Endometrial microvascular endothelial cells (primary cell): ENCODE results near the gene PATJ. TPM values are rescaled to one million over a fixed set of nuclear protein-coding genes. Genes with fewer than 3 reads are reported as not detected.
"Not testable (repeated sequence)": the region's sequence is repeated elsewhere in the genome, so short reads cannot be mapped to it uniquely, and the experiment has no call there.

ENCODE experiments used
- in situ Hi-C: cut with HindIII; loops from 2 replicates; pipeline ENCODE4 v1.10.0; 2017; ENCODE audit warnings: low sequenced_read_pairs, low pct_unique_long_range_greater_than_20kb; ENCODE audit errors: inconsistent ontology term
- total RNA-seq: library from RNA; depleted of rRNA; stranded (reverse); fragments of >200 nt; gene quantifications from one replicate; pipeline ENCODE4 v1.2.3, GENCODE V29; 2015; ENCODE audit errors: inconsistent ontology term

PATJ gene
- total RNA-seq, 1 donor from 2014 or later, result 3.7 TPM

DNA sequence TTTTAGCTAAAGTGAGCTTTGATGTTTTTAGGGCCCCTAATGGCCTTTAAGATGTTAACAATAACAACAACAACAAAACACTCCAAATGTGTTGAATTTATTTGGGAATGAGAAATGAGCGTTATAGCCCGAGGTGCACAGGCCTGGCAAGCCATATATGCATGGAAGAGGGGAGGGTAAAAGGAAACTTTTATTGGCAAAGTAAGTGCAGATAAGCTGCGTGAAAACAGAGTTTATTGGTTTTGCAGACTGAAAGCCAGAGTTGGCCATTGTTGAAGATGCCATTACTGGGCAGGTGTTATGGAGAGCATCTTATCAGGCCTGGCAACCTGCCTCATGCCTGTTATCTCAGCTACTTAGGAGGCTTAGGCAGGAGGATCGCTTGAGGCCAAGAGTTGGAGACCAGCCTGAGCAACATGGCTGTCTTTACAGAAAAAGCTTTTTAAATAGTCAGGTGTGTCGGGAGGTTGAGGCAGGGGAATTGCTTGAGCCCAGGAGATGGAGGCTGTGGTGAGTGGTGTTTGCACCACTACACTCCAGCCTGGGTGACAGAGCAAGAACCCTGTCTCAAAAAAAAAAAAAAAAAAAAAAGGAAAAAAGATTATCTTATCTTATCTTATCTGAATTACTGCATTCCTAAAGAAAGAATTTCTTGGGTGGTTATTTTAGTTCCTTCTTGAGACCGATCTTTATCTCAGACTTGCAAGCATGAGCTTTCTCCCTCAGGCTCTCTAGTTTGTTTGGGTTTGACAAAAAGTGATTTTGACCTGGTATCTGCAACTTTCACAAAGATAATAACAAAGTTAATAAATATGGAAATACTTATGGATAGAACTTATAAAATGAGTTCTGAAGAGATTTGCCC is 1.7 kb downstream of the PATJ start:
- in situ Hi-C loops, result no loop called here

DNA sequence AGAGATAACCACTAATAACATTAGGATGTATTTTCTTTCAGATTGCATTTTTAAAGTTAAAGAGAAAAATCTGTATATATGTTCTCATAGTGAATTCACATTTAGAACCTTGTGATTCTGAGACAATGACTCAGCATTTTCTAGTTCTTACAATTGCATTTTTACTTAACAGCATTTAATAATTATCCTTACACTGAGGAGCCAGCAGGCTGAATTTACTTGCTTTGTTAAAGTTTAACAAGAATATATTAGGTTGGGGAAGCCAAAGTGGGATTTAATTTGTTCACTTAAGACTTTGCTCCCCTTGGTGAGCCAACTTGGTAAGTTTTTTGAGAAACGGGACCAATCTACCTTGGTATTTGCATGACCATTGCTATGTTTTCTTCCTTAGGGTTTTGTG is 4.5 kb downstream of the PATJ start:
- in situ Hi-C loops, result no loop called here

DNA sequence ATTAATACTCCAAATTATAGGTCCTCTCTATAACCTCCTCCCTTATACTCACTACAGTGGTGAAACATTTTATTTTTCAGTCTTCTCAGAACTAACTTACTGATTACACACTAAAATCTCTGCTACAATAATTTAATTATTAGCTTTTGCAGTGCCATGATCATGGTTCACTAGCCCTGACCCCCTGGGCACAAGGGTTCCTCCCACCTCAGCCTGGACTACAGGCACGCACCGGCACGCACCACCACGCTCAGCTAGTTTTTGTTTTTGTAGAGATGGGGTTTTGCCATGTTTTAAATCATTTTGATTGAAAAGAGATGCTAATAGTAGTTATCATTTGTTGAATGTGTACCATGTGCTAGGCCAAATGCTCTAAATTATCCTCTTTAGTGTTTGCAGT is 6.3 kb downstream of the PATJ start:
- in situ Hi-C loops, result no loop called here

DNA sequence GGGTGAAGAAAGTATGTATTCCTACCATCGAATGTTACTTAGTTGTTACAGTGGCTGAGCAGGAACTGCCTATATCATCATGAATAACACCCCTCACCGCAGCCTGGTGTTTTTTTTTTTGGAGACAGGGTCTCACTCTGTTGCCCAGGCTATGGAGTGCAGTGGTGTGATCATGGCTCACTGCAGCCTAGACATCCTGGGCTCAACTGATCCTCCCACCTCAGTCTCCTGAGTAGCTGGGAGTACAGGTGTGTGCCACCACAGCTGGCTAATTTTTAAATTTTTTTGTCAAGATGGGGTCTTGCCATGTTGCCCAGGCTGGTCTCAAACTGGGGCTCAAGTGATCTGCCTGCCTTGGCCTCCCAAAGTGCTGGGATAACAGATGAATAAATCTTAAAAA is 7.3 kb downstream of the PATJ start:
- in situ Hi-C loops, result no loop called here

DNA sequence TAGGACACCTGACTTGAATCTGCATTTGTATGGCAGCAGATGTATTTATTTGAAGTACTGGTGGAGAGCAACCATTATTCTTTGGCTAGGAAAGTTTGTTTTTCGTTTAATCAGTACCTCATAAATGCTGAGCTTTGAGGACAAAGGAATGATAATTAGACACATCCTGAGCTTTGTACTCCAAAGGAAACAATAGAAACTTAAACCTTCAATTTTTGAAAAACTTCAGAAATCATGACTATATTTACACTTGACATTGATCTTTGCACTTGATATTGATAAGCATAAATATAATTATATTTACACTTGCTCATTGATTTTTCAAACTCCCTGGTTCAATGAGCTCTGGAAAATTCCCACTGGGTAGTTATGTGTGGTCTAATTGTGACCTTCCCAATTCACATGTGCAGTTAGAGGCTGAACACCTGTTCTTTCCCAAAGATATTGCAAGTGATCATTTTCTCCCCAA is 10.7 kb downstream of the PATJ start:
- in situ Hi-C loops, result no loop called here

DNA sequence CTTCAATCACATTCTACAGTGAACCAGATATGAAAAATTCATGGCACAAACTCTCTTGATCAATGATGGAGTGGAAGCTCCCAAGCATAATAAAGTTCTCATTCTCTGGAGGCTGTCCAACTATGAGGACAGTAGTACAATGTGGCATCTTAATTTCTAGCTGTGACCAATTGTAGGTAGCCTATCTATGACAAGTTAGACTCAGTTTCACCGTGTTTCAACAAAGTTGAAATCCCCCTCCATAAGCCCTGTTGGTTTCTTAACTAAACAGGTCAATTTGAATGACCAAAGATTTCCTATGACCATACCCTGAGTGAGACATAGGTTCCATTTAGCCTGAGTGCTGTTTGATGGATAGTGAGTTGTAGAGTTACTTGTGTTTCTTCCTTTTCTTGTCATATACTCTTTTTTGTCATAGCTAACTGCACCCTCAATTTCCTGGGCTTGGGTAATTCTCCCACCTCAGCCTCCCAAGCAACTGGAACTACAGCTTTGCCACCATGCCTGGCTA is 11.8 kb downstream of the PATJ start:
- in situ Hi-C loops, result no loop called here

DNA sequence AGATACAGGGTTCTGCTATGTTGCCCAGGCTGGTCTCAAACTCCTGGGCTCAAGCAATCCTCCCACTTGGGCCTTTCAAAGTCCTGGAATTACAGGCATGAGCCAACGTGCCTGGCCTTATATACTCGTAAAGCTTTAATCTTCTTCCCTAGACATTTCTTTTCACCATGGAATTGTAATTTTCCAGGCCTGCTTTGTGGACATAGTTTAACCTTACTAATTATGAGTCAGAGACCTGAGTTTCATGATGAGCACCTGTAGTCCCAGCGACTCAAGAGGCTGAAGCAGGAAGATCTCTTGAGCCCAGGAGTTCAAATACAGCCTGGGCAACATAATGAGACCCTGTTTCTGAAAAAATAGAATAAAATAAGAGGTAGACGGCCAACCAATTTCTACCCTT is 12.3 kb downstream of the PATJ start:
- in situ Hi-C loops, result no loop called here

DNA sequence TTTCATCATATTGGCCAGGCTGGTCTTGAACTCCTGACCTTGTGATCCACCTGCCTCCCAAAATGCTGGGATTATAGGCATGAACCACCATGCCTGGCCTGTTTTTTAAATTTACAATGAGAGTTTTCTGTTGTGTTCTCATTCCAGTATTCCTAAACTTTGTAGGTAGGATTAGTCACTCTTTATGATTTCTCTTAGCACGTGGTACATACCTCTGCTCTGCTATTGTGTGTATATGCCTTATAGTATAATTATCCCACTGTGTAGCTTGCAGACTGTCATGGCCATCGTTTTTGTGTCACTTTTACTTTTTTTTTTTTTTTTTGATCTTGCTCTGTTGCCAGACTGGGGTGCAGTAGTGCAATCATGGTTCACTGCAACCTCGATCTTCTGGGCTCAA is 14.5 kb downstream of the PATJ start:
- in situ Hi-C loops, result no loop called here

DNA sequence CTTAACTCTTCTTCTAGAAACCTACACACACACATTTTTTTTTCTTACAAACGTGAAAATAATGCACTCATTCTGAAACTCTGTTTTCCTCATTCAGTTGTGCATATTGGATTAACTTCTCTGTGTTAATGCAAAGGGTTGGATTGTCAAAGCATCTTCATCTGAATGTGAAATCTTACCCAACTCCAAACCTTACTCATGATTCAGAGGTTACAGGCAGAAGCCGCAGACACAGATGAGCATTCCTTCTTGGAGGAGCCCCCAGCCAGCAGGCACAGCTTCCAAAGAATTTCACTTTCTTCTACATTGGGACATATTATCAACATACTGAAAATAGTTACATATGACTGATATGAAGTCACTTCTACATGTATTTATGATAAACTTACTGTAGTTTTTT is 15.7 kb downstream of the PATJ start:
- in situ Hi-C loops, result no loop called here

DNA sequence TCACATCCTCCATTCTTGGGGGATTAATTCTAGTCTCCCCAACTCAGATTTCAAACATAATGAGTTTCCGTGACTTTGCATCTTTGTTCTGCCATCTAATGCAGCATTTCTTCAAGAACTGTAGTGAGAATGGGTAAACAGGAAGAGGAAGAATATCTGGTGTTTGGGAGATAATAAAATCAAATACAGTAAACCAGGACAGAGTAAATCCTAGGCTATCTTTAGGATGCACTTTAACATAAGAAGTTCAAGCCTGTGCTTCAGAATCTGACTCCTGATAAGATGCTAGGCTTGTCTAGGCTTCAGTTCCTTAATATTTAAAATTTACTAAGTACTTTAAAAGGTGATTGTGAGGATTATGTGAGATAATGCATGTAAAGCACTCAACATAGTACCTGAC is 27.9 kb downstream of the PATJ start:
- in situ Hi-C loops, result no loop called here

DNA sequence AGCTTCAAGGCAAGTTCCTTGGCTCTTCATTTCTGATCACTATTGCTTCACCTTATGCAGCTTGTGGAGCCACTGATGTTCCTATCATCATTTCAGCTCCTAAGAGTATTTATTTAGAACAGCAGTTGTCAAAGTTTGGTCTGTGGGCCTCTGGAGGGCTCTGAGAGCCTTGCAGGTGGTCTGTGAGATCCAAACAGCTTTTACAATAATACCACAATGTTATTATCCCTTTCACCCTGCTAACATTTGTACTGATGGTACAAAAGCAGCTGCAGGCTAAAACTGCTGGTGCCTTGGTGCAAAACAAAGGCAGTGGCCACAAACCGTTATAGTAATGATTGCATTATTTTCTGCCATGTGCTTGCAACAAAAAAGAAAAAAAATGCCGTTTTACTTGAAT is 33.8 kb downstream of the PATJ start:
- in situ Hi-C loops, result no loop called here

DNA sequence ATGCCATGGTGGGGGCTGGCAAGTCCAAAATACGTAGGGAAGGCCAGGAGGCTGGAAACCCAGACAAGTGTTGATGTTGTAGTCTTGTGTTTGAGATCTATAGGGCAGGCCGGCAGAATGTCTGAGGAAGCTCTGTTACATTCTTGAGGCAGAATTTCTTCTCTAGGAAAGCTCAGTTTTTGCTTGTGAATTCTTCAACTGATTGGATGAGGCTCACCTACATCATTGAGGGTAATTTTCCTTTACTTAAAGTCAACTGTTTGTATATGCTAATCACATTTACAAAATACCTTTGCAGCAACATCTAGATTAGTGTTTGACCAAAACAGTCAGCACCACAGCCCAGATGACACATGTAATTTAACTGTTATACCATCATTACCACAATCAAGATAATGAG is 37.0 kb downstream of the PATJ start:
- in situ Hi-C loops, result no loop called here

DNA sequence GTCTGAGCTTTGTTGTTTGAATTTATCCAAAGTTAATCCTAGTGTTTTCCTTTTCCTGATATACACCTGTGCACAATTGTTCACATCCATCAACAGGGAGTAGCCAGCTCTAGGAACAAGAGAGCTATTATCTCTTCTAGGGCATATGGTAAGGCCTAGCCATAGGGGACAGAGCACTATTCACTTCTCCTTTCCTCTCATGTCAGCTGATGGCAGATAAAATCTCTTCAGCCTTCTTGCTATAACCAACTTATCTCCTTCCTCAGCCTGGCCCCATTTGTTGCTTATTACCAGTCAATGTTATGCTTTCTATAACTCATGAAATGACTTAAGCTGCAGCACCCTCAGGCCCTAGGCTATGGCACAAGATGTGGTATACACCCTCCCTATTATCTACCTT is 38.9 kb downstream of the PATJ start:
- in situ Hi-C loops, result no loop called here

DNA sequence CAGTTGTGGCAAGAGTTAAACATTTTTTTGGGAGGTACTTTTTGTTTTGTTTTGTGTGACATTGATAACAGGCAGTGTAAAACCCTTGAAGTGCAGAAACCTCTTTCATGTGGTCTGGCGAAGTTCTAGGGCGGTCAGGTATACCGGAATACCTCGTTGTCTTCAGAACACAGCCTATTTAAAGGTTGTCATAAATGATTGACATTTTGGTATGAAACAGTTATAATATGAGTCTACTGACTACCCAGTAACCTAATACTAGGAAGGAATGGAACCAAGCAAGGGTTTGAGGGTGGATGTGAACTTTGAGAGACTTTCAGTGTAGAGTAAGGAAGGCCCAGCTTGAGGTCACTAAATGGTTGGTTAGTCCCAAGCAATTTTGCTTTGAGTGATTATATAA is 40.5 kb downstream of the PATJ start:
- in situ Hi-C loops, result no loop called here

DNA sequence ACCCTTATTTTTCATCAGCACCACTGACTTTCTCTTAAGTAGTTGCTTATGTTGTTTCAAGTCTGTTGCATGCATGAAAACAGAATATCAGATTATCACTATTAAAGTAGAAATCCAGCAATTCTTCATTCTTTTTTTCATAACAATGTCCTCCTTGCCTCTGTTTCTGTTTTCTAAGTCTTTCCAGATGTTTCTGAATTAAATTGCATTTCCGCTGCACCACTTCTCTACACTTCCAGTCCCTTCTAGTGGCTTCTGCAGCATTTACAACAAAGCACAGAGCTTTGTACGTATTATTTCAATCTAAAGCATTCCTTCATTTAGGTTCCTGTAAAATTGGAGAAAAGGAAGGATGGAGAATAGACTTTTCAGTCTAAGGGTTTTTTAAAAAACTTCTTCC is 42.4 kb downstream of the PATJ start:
- in situ Hi-C loops, result no loop called here

DNA sequence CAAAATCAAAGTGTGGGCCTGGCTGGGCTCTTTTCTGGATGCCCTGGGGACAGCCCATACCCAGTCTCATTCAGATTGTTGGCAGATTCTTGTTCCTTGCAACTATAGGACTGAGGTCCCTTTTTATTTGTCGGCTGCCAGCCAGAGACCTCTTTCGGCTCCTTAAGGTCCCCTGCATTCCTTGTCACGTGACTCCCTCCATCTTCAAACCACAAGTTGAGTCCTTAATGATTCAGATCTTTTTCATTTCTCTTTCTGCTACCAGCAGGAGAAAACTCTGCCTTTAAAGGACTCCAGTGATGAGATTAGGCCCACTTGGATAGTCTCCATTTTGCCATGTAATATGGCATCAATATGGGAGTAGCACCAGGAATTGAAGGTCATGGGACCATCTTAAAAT is 48.6 kb downstream of the PATJ start:
- in situ Hi-C loops, result no loop called here

DNA sequence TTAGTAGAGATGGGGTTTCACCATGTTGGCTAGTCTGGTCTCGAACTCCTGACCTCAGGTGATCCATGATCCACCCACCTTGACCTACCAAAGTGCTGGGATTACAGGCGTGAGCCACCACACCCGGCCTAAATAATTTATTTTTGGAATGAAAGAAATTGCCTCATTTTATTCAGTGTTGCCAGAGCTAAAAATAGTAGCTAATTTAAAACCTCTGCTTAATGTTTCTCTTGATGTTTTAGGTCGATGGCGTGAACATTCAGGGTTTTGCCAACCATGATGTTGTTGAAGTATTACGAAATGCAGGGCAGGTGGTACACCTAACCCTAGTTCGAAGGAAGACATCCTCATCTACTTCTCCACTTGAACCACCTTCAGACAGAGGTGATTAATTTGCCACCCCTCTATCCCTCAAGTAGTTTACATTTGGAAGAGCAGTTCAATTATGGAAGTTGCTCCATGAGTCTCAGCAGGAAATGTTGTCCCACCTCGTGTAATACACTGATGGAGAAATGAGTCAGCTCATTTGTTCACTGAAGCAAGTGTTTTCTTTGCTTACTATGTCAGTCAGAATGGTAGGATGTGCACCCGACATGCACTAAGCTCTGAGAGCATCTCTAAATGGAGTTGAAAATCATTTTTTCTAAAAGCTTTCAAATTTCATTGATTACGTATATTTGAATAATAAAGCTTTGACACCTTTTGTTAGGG is 54.9 kb downstream of the PATJ start:
- in situ Hi-C loops, result no loop called here

DNA sequence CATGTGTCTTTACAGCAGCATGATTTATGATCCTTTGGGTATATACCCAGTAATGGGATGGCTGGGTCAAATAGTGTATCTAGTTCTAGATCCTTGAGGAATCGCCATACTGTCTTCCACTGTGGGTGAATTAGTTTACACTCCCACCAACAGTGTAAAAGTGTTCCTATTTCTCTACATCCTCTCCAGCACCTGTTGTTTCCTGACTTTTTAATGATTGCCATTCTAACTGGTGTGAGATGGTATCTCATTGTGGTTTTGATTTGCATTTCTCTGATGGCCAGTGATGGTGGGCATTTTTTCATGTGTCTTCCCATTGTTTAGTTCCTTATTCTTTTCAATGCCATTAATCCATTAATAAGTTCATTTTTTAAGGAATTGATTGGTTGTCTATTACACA is 58.8 kb downstream of the PATJ start:
- in situ Hi-C loops, result not testable (repeated sequence)

DNA sequence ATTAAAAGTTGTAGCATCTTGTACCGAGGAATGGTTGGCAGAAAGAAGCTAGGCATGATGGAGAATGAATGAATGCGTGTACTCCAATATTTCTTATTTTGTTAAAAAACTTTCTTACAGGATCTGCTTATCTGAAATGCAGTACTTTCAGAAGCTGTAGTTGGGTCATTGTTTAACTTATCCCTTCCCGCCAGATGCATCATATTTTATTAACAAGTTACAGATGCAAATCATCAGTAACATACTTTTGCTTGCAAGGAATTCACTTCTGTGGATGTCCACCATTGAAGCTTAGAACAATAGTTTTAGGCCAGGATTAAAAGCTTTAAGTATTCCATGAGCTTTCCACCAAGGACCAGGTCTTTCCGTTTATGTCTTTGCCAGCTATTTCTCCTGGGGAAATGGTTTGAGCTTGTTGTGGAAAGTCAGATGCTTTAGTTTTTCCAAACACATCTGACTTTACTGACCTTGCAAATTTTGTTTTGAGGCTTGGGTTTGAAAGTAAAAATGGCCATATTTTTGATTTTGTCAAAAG is 65.4 kb downstream of the PATJ start:
- in situ Hi-C loops, result no loop called here

DNA sequence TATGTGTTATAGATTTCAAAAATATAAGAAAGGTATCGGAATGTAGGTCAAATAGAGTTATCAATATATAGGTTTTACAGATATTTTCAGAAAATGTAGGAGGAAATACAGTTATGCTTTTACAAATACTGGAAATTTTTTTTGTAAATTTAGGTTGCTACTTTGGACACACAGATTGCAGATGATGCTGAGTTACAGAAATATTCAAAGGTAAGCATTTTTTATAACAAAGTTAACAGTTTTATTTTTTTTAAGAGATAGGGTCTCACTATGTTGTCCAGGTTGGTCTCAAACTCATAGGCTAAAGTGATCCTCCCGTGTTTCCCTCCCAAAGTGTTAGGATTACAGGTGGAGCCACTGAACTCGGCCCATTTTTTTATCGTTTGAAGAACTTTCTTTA is 66.0 kb downstream of the PATJ start:
- in situ Hi-C loops, result no loop called here
